RCC 7860 (cell line): Measurements from ENCODE around the gene PZP.
"Not testable (repeated sequence)": the region's sequence is repeated elsewhere in the genome, so short reads cannot be mapped to it uniquely, and the experiment has no call there.

Source experiments
- DNase-seq: peaks from one replicate; pipeline ENCODE4 v3.0.0-alpha.2; 2015; ENCODE audit warnings: low spot score
- FAIRE-seq: peaks from 2 replicates; lab custom pipeline; 2012; peaks lifted over from hg19 to GRCh38; lab: Jason Lieb, UNC

PZP gene

GRCh38 chr12:9208229-9208628, at the start of gene PZP:
Gene PZP, minus strand, starts transcription at chr12:9208395. Its CDS starts 54 bp downstream, at chr12:9208341.
- DNase-seq = no peak
- no peak for FAIRE-seq

- no peak for FAIRE-seq
- no peak for DNase-seq
These were observed 48.7 kb upstream of the PZP start for GRCh38 chr12:9256758-9257405.

GRCh38 chr12:9256341-9256740, 48.1 kb upstream of the PZP start:
- FAIRE-seq (no peak), DNase-seq (no peak)

- DNase-seq = no peak
- no peak for FAIRE-seq
These were observed 47.6 kb upstream of the PZP start for GRCh38 chr12:9255837-9256236.

GRCh38 chr12:9253464-9253863, 45.3 kb upstream of the PZP start:
- DNase-seq = no peak
- no peak for FAIRE-seq

- not testable (repeated sequence) for DNase-seq, FAIRE-seq
These were observed 44.6 kb upstream of the PZP start for GRCh38 chr12:9252791-9253190.

DNA sequence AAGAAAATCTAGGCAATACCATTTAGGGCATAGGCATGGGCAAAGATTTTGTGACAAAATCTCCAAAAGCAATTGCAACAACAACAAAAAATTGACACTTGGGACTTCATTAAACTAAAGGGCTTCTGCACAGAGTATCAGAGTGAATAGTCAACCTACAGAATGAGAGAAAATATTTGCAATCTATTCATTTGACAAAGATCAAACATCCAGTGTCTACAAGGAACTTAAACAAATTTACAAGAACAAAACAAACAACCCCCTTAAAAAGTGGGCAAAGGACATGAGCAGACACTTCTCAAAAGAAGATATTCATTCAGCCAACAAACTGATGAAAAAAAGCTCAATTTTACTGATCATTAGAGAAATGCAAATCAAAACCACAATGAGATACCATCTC, 44.1 kb upstream of the PZP start:
- no peak for DNase-seq
- FAIRE-seq = no peak

DNA sequence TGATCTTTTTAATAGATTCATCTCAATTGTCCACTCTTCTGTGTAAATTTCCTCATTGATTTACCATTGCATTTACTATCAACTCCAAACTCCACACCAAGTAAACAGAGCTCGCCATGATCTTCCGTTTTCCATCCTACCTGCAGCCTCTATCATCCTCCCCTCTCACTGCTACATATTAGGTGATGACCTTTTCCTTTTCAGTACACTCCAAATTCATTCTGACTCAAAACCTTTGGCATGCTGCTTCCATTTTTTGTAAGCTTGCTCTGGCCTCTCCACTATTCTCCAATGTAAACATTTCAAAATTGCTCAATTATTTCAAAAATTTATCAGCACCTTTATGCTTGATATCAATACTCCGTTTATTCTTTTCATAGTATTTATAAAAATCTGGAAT, 40.2 kb upstream of the PZP start:
- FAIRE-seq (no peak), DNase-seq (no peak)

GRCh38 chr12:9244894-9245293, 36.7 kb upstream of the PZP start:
- no peak for DNase-seq
- FAIRE-seq = no peak

- FAIRE-seq = no peak
These were observed 35.9 kb upstream of the PZP start for GRCh38 chr12:9243999-9244649.

GRCh38 chr12:9241301-9241700, 33.1 kb upstream of the PZP start:
- DNase-seq = no peak
- no peak for FAIRE-seq

More at GRCh38 chr12:9243999-9244649, 35.9 kb upstream of the PZP start:
- DNase-seq = no peak

DNA sequence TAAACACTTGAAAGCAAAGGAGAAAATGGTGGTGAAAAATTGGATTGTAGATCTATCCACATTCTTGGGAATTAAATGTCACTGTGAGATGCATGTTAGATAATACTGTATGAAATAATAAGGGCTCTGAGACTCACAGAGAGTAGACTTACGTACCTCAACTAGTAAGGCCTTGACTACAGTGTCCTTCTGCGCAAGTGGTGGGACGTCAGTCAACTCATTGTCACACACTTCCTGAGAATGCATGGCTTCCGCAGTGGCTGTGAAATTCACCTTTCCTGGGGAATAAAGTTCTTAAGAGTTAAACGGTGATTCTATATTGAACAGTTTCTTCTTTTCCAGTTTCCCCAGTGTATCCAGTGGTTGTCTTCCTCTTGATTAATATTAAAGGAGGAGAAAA, 32.6 kb upstream of the PZP start:
- no peak for DNase-seq
- no peak for FAIRE-seq

- not testable (repeated sequence) for FAIRE-seq
These were observed 31.9 kb upstream of the PZP start for GRCh38 chr12:9240004-9240635.

GRCh38 chr12:9237286-9237685, 29.1 kb upstream of the PZP start:
- FAIRE-seq = no peak
- DNase-seq = no peak

More at GRCh38 chr12:9240004-9240635, 31.9 kb upstream of the PZP start:
- not testable (repeated sequence) for DNase-seq

DNA sequence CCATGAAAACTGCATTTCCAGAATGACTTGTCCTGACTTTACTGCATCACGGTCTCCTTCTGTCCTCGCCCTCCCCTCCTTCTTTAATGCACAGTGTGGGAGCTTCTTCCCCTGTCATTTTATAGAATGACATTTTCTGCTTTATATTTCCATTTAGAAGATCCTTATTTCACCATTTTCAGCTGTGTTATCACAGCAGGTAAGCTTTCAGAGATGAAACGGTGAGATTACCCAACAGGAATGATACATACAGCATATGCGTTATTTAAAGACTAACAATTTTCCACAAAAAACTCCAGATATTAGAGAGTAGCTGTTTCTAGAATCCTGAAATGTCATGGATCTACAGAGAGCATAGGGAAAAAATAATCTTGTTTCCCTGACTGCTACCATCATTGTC, 27.3 kb upstream of the PZP start:
- DNase-seq (no peak), FAIRE-seq (no peak)

DNA sequence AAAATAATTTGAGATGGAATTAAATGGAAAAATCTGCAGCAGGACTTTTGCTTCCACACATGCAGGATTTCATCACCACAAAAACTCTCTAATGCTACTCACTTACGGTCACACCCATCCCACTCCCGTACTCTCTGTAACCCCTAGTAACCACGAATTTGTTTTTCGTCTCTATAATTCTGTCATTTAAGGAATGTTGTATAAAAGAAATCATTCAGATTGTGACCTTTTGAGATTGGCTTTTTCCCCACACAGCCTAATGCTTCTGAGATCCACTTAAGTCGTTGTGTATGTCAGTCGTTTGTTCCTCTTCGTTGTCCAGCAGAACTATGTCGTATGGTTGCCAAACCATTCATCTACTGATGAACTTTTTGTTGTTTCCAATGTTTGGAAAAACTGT, 19.8 kb upstream of the PZP start:
- FAIRE-seq (no peak), DNase-seq (no peak)

- no peak for DNase-seq
- no peak for FAIRE-seq
These were observed 15.6 kb upstream of the PZP start for GRCh38 chr12:9223830-9224229.

DNA sequence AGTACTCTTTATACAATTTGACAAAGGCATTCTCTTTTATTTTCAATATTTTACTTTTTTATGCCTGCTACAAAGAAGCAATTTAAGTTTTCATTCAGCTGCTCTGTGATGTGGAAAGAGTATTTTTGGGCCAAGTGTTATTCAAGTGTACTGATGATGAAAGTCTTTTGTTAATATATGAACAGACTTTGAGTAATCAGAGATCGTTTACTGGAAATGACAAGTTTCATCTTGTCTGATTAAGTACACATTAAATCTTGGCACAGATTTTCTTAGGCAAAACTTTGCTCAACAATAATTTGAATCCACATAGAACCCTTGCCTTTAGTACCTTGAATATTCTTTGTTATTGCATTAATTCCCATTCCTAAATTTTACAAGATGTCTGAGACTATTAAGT, 13.3 kb upstream of the PZP start:
- DNase-seq = no peak
- no peak for FAIRE-seq

DNA sequence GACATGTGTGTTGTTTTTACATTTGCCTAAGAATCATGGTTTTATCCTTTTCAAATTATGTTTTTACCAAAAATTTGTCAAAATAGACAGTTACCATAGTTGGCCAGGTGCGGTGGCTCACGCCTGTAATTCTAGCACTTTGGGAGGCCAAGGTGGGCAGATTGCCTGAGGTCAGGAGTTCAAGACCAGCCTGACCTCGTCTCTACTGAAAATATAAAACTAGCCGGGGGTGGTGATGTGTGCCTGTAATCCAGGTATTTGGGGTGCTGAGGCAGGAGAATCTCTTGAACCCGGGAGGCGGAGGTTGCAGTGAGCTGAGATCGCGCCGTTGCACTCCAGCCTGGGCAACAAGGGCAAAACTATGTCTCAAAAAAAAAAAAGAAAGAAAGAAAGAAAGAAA, 12.8 kb upstream of the PZP start:
- not testable (repeated sequence) for FAIRE-seq, DNase-seq

DNA sequence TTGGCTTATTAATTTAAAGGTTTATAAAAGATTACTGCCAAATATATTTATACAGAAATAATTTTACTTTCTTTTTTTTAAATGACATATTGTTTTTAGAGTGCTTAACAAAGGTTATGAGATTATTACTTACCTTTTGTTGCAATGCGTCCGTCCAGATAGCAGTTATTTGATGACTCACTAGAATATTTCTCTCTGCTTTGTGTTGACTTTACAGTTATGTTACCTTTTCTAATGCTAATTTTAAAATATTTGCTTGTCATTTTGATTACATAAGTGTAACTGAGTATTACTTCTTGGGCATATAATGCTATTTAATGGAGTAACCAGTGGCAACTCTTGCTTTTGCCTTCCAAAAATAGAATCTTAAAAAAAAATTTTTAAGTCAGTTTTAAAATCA, 6.3 kb upstream of the PZP start:
- DNase-seq = no peak
- FAIRE-seq = no peak

GRCh38 chr12:9211687-9212086, 3.5 kb upstream of the PZP start:
- DNase-seq (no peak), FAIRE-seq (no peak)

GRCh38 chr12:9204380-9204779, 3.8 kb downstream of the PZP start:
- DNase-seq = no peak
- no peak for FAIRE-seq
